MM.1S (cell line): ENCODE results near the gene COL20A1.

ENCODE experiments used
- DNase-seq: peaks from one replicate; pipeline ENCODE4 v3.0.0-alpha.2; 2015
- H2AFZ ChIP-seq: fragments of 300-600 bp; sonication (generic); 2 replicates; pipeline ENCODE4 v1.6.0; 2016; ENCODE audit warnings: antibody characterized with exemption, low read length
- H3F3A ChIP-seq: fragments of 300-600 bp; sonication (generic); 2 replicates; pipeline ENCODE4 v1.6.1; 2016; ENCODE audit warnings: mild to moderate bottlenecking, antibody characterized with exemption, low read length, moderate library complexity, mixed read lengths; ENCODE audit not compliant: insufficient read depth
- H3K27ac ChIP-seq: fragments of 300-600 bp; sonication (generic); 2 replicates; pipeline ENCODE4 v1.5.1; 2016; ENCODE audit warnings: mild to moderate bottlenecking, low read length
- H3K27me3 ChIP-seq: fragments of 300-600 bp; sonication (generic); replicated peaks from 2 replicates; pipeline ENCODE4 v1.6.0; 2016; ENCODE audit warnings: low read length; ENCODE audit not compliant: insufficient read depth
- H3K36me3 ChIP-seq: fragments of 300-600 bp; sonication (generic); replicated peaks from 2 replicates; pipeline ENCODE4 v1.6.1; 2016; ENCODE audit warnings: mild to moderate bottlenecking, low read length, mixed read lengths; ENCODE audit not compliant: insufficient read depth
- H3K4me1 ChIP-seq: fragments of 300-600 bp; sonication (generic); 2 replicates; pipeline ENCODE4 v1.6.1; 2016; ENCODE audit warnings: low read length, mixed read lengths
- H3K4me2 ChIP-seq: fragments of 300-600 bp; sonication (generic); 2 replicates; pipeline ENCODE4 v1.6.0; 2016; ENCODE audit warnings: low read depth, low read length
- H3K4me3 ChIP-seq: fragments of 300-600 bp; sonication (generic); 2 replicates; pipeline ENCODE4 v1.5.1; 2016; ENCODE audit warnings: low read length, mixed read lengths
- H3K79me2 ChIP-seq: fragments of 300-600 bp; sonication (generic); 2 replicates; pipeline ENCODE4 v1.6.1; 2016; ENCODE audit warnings: mixed run types, low read length, mixed read lengths
- H3K9ac ChIP-seq: fragments of 300-600 bp; sonication (generic); 2 replicates; pipeline ENCODE4 v1.6.1; 2016; ENCODE audit warnings: low read length, mixed read lengths
- H3K9me2 ChIP-seq: fragments of 300-600 bp; sonication (generic); replicated peaks from 2 replicates; pipeline ENCODE4 v1.6.1; 2016; ENCODE audit warnings: mild to moderate bottlenecking, low read length, mixed read lengths; ENCODE audit not compliant: insufficient read depth
- H3K9me3 ChIP-seq: fragments of 300-600 bp; sonication (generic); replicated peaks from 2 replicates; pipeline ENCODE4 v1.6.1; 2016; ENCODE audit warnings: mild to moderate bottlenecking, low read length, mixed read lengths; ENCODE audit not compliant: insufficient read depth
- H4K20me1 ChIP-seq: fragments of 300-600 bp; sonication (generic); 2 replicates; pipeline ENCODE4 v1.6.1; 2016; ENCODE audit warnings: mild to moderate bottlenecking, low read length, moderate library complexity, mixed read lengths; ENCODE audit not compliant: insufficient read depth
- EZH2 ChIP-seq: fragments of 300-600 bp; sonication (generic); optimal IDR thresholded peaks from 2 replicates; pipeline ENCODE3; 2017; ENCODE audit warnings: low read depth, mild to moderate bottlenecking, antibody characterized with exemption, low read length, mixed read lengths
- EZH2phosphoT487 ChIP-seq: fragments of 300-600 bp; sonication (generic); IDR thresholded peaks from 2 replicates; pipeline ENCODE4 v1.6.1; 2018; ENCODE audit warnings: antibody characterized with exemption, low read length
- TF ChIP-seq, protein P1 (sequence below): fragments of 300-600 bp; sonication (generic); IDR thresholded peaks from 2 replicates; pipeline ENCODE4 v1.5.1; 2016; ENCODE audit warnings: antibody characterized with exemption, low read length, mixed read lengths

The COL20A1 gene

GRCh38 chr20:63272105-63273058, 20.6 kb upstream of the COL20A1 start, which contains the start of gene ARFGAP1:
Gene ARFGAP1 (plus strand): TSS chr20:63272813. CDS start chr20:63275581, 2,768 bp downstream.
- H4K20me1 ChIP-seq: peaks cover 4% of the 10 kb centered on the region; the same call in 1 of the 2 replicates
- H3K36me3 ChIP-seq: no peaks in the 10 kb centered on the region
- DNase-seq: peak; percentile 90
- no peak for TF ChIP-seq EZH2
- no peak for TF ChIP-seq EZH2phosphoT487
- TF ChIP-seq, protein P1, sequence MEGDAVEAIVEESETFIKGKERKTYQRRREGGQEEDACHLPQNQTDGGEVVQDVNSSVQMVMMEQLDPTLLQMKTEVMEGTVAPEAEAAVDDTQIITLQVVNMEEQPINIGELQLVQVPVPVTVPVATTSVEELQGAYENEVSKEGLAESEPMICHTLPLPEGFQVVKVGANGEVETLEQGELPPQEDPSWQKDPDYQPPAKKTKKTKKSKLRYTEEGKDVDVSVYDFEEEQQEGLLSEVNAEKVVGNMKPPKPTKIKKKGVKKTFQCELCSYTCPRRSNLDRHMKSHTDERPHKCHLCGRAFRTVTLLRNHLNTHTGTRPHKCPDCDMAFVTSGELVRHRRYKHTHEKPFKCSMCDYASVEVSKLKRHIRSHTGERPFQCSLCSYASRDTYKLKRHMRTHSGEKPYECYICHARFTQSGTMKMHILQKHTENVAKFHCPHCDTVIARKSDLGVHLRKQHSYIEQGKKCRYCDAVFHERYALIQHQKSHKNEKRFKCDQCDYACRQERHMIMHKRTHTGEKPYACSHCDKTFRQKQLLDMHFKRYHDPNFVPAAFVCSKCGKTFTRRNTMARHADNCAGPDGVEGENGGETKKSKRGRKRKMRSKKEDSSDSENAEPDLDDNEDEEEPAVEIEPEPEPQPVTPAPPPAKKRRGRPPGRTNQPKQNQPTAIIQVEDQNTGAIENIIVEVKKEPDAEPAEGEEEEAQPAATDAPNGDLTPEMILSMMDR: no peak
- H3F3A ChIP-seq: no peaks in the 10 kb centered on the region
- peak within 1 kb of the TSS; percentile 87 for H3K4me2 ChIP-seq
- peak within 1 kb of the TSS; percentile 70 for H3K9ac ChIP-seq
- H3K9me3 ChIP-seq: no peaks in the 10 kb centered on the region
- H3K9me2 ChIP-seq: no peaks in the 10 kb centered on the region
- 0 out of 2 replicates have a peak, but pooled peaks cover 6% of the 10 kb centered on the region for H3K4me1 ChIP-seq
- H3K79me2 ChIP-seq: peaks cover 45% of the 10 kb centered on the region
- H2AFZ ChIP-seq: peak within 1 kb of the TSS; percentile 58; the same call in 1 of the 2 replicates
- no peak within 1 kb of the TSS for H3K27ac ChIP-seq
- H3K27me3 ChIP-seq: peaks cover 22% of the 10 kb centered on the region
- H3K4me3 ChIP-seq: peak within 1 kb of the TSS; percentile 67

DNA sequence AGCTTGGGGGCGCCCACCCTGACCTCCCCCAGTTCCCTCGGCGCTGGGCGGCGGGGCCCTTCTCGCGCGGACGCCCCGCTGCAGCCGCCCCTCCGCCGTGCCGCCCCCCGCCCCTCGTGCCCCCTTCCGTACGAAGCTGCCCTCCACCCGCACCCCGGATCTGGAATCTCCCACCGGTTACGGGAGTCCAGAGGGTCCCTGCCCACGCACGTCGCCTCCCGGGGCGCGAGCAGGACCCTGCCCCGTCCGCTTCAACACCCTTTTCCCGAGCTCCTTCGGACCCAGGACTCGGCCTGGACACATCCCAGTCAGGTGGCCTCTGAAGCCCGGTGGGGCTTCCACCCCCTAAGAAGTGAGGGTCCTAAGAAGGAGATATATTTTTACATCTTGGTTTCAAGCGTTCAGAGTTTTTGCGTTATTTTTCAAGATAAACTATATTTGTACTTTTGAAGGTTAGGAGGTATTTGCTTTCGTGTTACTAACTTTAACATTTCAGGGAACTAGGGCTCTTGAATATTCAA, 19.9 kb upstream of the COL20A1 start:
- Histone ChIP-seq H3K9me2 (no peaks in the 10 kb centered on the region), H2AFZ (no peak overlapping the region), H3K79me2 (peaks cover 49% of the 10 kb centered on the region), H3K4me3 (peak overlapping the region; percentile 67), H3K4me2 (peak overlapping the region; percentile 87), H3F3A (no peaks in the 10 kb centered on the region), H3K9ac (peak overlapping the region; percentile 70), H3K27me3 (peaks cover 15% of the 10 kb centered on the region), H3K9me3 (no peaks in the 10 kb centered on the region), H3K36me3 (no peaks in the 10 kb centered on the region), H3K4me1 (0 out of 2 replicates have a peak, but pooled peaks cover 6% of the 10 kb centered on the region), H3K27ac (no peak overlapping the region), H4K20me1 (peaks cover 4% of the 10 kb centered on the region; the same call in 1 of the 2 replicates)
- DNase-seq: no peak
- TF ChIP-seq EZH2: no peak
- TF ChIP-seq EZH2phosphoT487: no peak
- TF ChIP-seq, protein P1: no peak

- DNase-seq: no peak
- TF ChIP-seq EZH2: no peak
- TF ChIP-seq EZH2phosphoT487: no peak
- TF ChIP-seq, protein P1: no peak
- H4K20me1 ChIP-seq: peaks cover 4% of the 10 kb centered on the region; the same call in 1 of the 2 replicates
- H3K27me3 ChIP-seq: peaks cover 8% of the 10 kb centered on the region; the same call in 1 of the 2 replicates
- H3K9ac ChIP-seq: peak overlapping the region; percentile 70; the same call in 1 of the 2 replicates
- H3K4me2 ChIP-seq: peak overlapping the region; percentile 87
- no peaks in the 10 kb centered on the region for H3K36me3 ChIP-seq
- H2AFZ ChIP-seq: no peak overlapping the region
- peak overlapping the region; percentile 67 for H3K4me3 ChIP-seq
- no peaks in the 10 kb centered on the region for H3K9me3 ChIP-seq
- 0 out of 2 replicates have a peak, but pooled peaks cover 6% of the 10 kb centered on the region for H3K4me1 ChIP-seq
- no peak overlapping the region for H3K27ac ChIP-seq
- peaks cover 49% of the 10 kb centered on the region for H3K79me2 ChIP-seq
- no peaks in the 10 kb centered on the region for H3K9me2 ChIP-seq
- no peaks in the 10 kb centered on the region for H3F3A ChIP-seq
Measured at GRCh38 chr20:63273635-63274380, 19.2 kb upstream of the COL20A1 start.
